Fibroblast of skin of scalp (primary cell): ENCODE results near the gene WDR82. TPM values are rescaled to one million over a fixed set of nuclear protein-coding genes. Genes with fewer than 3 reads are reported as not detected.
A peak's percentile ranks its signal among the peaks of the same experiment; 100 is the strongest.

Experiments
- DNase-seq: peaks from one replicate; pipeline ENCODE4 v3.0.0-alpha.2; 2013
- polyA plus RNA-seq, 2 experiments: library from polyadenylated mRNA; unstranded; fragments of 120-200 nt; gene quantifications; one replicate each; pipeline ENCODE4 v1.2.1, GENCODE V29; 2013; ENCODE audit not compliant: insufficient read length in 2 of 2

Gene WDR82, protein sequence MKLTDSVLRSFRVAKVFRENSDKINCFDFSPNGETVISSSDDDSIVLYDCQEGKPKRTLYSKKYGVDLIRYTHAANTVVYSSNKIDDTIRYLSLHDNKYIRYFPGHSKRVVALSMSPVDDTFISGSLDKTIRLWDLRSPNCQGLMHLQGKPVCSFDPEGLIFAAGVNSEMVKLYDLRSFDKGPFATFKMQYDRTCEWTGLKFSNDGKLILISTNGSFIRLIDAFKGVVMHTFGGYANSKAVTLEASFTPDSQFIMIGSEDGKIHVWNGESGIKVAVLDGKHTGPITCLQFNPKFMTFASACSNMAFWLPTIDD
- 66.9 TPM for polyA plus RNA-seq (2013, experiment 1 of 2; ENCODE audit: insufficient read length)
- 66.8 TPM for polyA plus RNA-seq (2013, experiment 2 of 2; ENCODE audit: insufficient read length)

DNA sequence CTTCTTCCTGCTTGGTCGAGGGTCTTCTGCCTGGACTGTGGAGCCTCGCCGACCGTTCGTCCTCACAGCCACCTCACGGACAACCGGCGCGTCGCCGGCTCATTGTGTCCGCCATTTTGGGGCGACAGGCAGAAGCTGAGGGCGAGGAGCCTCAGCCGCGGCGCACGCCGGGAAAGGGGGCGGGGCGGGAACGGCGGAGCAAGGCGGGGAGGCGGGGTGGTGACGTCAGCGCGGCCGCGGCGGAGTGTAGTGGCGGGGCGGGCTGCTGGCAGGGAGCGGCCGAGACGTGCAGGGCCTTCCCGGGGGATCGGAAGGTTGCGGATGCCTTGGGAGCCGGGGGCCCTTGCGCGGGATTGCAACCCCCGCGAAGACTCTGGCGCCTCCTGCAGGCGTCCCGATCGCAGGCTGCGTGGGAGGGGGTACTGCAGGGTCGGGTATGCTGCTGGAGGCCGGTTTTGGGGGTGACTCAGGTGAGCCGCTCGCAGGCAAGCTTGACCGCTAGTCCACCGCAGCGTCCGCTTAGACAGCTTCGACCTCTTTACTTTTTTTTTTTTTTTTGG is at the start of gene WDR82:
Gene WDR82, minus strand, starts transcription at position 140 of the 560 bp plus-strand sequence. CDS start 288 bp downstream, outside the sequence.
- peak; percentile 95 for DNase-seq

DNA sequence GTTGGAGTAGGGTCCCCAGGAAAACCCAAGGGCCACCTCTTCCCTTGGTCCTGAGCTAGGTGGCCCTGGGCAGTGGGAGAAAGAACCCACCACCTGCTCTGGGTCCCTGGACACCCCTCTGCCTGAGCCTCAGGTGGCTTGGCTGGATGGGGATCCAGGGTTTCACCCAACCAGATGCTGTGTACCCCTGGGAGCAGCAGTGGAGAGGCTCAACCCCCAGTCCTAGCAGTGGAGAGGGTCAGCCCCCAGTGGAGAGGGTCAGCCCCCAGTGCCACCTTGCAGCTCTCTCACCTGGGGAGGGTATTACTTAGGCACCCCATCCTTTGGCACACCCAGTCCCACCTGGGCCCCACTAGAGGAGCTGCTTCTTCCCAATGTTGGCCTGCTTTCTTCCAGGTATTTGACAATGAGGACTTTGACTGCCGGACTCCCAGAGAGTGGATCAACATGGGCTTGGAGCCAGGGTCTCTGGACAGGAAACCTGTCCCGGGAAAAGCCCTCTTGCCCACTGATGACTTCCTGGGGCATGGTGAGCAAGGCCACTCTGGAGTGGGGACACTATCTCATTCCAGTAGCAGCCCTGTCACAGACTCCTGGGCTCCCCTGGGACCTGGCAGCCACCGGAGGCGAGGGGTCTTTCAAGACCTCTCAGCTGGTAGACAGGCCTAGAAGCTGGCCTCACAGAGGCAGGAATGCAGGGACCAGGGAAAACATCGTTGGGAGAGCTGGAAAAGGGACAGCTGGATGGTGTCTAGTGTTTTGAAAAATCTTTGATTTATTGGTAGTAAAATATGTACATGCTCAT is 49.2 kb upstream of the WDR82 start:
- no peak for DNase-seq

DNA sequence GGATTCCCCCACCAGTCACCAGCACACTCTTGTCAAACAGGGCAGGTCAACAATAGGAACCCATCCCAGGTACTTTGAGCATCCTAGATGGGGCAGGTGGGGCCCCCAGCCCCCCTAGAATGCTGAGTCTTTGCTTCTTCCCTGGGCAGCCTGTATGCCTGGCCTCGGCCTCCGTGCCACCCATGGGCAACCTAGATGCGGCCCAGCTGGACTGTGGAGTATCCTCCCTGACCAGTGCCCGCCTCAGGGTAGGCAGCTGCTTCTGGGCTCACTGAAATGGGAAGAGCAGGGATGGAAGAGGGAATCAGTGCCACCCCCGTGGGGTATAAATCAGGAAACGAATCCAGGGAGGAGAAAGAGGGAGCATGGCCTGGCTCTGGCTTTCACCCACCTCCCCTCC is 48.5 kb upstream of the WDR82 start:
- no peak for DNase-seq

DNA sequence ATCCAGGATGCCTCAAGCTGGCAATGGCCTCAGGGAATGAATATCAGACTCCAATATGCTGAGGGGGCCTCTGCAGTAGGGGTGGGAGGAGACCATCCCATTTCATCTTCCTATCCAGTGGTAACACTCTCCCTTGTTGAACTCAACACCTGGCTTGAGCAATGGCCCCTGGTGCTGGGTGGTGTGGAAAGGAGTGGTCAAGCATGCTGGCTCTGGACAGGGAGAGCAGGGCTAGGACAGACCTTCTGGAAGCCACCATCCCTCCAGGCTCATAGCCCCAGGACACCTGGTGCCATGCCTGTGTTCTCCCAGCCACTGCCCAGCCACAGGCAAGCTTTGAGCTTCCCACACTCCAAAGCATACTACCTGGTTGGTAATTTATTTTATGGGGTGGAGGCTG is 47.2 kb upstream of the WDR82 start:
- DNase-seq, result no peak

DNA sequence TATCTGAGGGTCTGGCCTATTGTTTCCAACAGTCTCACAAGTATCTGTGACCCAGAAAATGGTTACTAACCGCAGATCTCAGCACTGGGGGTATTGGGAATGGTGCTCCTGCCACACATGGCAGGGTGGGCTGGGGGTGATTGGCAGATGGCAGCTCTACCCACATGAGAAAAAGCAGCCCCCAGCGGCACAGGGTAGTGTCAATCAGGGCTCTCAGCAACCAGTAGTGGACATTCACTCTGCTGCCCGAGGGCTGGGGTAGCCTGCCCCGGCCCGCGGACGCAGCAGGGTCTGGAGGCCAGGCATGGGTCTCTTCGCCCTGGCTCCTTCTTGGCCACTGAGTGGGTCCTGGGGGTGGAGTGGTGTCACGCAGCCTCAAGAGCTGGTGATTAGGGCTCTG is 46.2 kb upstream of the WDR82 start:
- no peak for DNase-seq

DNA sequence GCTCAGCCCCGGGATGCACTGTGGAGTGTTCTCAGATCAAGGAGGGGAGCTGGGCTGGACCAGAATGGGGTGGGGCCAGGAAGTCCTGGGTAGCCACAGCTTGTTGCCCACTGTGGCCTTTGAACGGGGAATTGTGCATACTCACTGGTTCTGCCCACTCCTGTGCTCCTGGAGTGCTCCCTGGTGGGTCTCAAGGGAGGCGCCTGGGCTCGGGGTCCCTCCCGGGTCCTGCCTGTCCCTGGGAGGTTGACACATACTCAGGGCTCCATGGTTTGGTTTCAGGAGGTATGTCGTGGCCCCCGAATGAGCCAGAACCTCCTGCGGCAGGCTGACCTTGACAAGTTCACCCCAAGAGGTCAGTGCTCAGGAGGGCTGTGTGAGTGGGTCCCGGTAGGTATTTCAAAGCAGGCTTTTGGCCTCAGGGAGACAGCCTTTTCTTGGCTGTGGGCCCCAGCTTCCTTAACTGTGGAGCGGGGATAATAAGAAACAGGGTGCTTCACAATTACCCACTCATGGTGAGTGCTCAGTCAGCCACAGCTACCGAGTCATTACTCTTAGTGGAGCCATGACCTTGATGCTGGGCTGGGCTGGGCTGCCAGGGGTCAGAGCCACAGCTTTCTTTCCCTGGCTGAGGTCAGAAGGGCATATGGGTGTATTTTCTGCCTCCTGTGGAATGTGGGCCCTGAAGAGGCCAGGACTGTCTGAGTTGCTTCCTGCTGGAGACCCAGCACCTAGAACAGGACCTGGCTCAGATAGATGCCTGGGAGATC is 45.3 kb upstream of the WDR82 start:
- no peak for DNase-seq

DNA sequence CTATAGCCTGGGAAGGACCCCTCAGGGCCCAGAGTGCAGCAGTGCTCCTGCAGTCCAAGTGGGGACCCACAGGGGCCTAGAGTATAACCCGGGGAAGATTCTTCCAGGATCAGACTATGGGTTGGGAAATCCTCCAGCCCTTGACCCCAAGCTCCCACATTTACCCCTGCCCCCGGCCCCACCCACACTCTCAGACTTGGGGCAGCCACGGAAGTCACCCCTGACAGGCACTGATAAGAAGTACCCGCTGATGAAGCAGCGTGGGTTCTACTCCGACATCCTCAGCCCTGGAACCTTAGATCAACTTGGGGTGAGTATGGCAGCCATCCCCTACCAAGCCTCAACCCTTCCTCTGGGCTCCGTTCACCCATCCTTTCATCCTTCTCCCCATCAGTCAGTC is 44.0 kb upstream of the WDR82 start:
- no peak for DNase-seq

DNA sequence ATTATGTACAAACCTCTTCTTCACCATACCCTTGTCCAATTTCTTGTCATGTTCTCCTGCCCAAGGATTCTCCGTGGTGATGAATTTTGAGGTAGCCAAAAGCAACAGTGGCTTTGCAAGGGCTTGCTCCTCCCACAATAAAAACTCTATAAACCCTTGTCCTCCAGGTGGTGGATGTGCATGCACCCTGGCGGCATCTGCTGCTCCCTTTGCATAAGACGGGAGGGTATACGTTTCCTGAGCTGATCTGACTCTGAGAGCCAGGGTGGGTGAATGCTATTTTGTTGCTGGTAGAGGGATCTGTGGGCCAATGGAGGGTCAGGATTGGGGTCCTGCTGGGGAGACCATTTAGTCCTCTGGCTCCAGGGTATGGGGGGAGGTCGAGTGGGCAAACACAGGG is 43.0 kb upstream of the WDR82 start:
- DNase-seq, result no peak

DNA sequence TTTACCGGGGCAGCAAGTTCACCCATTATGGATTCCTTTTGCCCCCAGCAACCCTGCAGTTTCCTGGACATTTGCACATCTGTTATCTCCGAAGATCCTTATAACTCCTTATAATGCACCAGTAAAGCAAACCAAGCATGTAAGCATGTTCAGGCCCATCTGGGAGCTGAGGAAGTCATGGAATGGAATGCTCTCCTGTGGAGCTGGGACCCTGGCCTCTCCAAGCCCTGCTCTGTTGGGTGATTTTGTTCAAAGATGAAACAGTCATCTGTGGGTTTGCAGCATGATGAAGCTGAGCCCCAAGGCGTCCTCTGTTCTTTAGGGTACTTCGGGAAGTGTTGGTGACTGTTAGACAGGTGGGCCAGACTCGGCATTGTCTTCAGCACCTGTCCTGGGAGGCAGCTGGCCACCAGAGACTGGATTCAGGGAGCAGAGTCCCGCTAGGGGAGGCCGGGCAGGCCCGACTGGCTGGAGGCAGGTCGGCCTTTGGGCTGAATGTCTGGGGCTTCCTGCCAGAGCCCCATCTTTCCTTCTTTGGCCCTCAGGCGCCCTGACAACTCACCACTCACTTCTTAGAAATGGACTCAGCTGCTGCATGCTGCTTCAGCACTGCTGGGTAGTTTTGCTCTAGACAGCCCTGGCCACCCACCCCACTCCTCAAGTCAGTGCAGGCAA is 41.6 kb upstream of the WDR82 start:
- no peak for DNase-seq

DNA sequence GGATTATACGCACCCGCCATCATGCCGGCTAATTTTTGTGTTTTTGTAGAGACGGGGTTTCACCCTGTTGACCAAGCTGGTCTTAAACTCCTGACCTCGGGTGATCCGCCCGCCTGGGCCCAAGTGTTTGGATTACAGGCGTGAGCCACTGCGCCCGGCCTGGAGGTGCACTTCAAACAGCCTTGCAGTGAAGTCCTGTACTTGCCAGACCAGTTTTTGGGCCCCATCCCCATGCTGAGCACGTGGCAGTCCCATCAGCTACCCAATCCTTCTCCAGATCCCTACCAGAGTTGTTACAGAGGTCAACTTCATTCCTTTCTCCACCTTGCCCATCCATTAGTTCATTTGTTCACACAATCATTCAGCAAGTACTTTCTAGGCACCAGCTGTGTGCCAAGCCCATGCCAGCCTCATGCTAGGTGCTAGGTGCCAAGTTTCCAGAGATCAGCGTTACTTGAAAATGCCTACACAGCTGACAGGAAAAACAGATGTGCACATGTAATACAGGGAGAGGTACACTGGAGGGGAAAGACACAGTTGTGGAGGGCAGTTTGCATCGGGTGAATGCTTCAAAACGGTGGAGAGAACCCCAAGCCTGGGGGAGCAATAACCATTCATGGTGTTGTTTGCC is 39.9 kb upstream of the WDR82 start:
- no peak for DNase-seq

DNA sequence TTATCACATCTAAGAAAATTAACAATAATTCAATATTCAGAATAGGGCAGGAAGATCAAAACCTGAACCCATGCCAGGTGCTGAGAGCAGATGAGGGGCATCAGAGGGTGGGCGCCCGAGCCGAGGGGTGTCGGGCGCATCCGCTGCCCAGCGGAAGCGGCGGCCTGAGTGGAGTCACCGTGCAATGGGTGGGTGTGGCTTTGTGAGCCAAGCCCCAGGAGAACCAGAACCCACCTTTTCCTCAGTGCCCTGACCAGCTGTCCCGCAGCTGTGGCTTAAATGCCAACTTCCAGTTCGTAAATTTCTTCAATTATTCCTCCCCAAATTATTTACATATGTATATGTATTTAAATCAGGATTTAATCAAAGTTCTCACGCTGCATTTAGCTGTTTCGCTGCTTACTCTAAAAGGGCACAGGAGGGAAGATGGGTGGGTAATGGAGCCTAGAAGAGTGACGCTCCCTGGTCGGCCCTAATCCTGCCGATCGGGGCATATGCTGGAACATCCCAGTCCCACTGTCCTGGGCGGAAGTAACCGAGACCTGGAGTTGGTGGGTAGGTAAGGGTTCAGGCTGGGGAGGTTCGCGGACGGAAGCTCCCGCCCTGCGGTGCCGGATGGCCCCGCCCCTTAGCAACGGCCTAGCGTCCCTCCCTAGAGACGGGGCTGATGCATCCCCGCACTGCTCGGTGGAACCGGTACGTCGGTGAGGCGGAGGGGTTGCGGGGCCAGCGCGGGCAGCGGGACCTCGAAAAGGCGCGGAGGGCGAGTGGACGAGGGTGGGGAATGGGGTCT is 39.0 kb upstream of the WDR82 start:
- peak; percentile 34 for DNase-seq

DNA sequence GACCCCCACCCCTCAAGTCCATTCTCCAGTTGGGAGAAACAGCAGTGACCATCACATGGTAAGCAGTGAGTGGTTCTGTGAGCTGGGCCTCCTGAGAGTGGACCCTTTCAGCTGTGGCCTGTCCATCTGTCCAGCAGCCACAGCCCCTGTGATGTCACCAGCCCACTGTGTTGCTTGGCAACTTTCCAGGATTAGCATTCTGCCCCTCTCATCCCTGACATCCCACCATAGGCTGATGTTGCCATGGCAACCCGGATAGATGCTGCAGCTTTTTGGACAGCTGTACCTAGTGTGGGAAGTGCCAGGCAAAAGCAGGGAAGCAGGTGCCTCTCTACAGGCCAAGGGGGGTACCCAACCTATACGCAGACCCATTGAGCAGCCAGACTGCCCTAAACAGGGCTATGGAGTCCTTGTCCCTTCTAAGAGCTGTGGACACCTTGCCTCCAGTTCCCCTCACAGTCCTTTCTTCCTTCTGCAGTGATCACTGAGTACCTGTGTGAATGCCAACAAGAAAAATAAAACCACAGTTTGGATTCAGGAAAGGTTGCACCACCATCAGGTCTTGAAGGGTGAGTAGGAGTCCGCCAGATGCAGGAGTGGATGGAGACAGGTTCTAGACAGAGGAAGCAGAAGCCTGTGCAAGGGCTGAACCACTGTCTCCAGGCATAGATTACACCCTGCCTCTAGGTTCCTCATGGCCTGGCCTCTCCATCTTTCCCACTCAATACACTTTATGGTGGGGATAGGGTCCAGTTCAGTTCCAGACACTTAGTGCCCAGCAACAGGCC is 37.7 kb upstream of the WDR82 start, which contains the start of gene DNAH1:
Gene DNAH1, plus strand, starts transcription at position 343 of the 788 bp plus-strand sequence. CDS start 6,124 bp downstream, outside the sequence.
- no peak for DNase-seq

DNA sequence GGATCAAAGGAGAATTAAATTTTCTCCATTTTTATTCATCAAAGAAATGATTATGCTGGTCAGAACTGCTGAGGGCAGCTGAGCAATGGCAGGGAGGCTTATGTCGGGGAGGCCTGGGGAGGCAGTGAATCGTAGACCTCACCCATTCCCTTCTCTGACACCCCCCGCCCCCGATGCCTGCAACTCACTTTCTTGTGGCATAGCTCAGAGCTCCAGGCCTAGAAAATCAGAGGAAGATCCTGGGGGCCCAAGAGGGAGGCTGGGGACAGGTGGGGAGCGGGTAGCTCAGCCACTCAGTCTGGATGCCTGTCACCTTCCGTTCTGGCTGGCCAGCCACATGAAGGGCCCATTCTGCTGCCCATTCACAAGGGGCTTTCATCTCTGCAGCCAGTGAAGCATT is 36.6 kb upstream of the WDR82 start:
- DNase-seq, result no peak

DNA sequence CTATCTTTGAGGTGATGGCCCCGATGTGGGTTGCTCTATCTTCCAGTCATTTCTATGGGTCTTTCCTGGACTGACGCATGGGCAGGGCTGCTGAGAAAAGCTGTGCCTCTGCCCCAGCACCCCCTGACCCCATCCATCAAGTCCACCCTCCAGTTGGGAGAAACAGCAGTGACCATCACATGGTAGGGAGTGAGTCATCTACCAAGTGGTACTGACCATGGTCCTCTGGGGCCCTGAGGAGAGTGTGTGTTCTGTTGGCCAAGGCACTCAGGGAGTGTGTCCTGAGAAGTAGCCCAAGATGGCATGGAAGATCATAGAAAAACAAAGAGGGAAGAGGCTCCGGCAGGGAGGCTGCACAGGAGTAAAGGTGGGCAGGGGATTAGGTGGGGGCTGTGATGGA is 36.0 kb upstream of the WDR82 start:
- DNase-seq, result no peak

DNA sequence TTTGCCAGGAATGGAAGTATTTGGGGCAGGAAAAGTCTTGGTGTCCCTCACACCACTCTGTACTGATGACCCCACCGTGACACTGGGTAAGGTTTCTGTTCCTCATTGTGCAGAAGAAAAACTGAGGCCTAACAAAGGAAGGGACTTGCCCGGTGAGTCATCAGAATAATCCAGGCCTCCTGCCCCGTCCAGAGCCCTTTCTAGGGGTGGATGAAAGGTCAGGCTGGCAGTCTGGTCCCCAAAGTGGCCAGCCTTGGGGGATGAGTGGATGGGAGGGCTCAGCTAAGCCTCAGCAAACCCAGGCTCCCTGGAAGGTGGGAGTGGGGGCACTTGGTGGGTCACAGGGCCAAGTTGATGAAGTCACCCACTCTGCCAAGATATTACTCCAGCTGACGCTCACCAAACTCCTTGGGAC is 35.3 kb upstream of the WDR82 start:
- DNase-seq, result no peak

DNA sequence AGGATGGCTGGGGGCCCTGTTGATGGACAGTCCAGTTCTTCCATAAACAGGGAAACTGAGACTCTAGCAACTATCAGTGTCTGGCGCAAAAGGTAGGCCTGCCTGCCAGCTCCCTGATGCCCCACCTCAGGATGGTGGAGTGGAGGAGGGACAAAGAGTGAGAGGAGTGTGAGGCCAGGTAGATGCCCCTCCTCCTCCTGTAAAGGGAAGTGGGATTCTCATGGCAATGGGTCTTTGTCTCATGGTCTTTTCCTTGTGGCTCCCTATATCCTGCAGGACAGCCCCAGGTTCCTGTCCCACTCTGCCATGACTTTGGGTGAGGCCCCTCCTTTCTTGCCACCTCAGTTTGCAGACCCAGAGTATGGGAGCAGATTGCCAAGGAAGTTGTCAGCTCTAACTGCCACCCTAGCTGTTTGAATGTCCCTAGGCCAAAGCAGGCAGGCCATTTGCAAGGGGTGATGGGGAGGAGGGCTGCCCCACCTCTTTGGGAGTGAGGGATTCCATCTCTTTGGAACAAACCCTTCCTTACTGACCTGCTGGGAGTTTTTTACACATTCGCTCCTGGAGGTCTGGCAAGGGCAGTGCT is 34.8 kb upstream of the WDR82 start:
- DNase-seq, result no peak

DNA sequence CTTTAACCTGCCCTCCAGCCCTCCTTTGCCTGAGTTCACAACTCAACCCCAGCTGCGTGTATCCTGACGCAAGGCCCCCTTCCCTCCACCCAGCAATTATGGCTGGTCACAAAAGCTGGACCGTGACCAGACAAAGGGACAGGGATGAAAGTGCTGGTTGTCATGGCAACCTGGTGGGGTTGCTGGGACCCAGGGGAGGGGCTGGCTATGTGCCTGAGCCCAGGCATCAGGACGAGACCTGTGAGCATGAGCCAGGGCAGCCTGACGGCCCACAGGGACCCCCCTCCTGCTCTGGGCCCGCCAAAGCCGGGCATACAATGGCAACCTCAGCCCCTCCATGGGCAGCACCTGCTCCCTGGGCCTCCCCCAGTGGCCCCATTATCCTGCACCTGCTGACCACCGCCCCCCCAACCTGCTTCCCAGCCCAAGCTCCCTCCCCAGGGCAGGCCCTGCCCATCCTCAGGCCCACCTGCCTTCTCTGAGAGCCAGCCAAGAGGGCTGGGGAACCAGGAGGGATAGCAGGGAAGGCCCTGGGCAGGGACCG is 33.2 kb upstream of the WDR82 start:
- no peak for DNase-seq

DNA sequence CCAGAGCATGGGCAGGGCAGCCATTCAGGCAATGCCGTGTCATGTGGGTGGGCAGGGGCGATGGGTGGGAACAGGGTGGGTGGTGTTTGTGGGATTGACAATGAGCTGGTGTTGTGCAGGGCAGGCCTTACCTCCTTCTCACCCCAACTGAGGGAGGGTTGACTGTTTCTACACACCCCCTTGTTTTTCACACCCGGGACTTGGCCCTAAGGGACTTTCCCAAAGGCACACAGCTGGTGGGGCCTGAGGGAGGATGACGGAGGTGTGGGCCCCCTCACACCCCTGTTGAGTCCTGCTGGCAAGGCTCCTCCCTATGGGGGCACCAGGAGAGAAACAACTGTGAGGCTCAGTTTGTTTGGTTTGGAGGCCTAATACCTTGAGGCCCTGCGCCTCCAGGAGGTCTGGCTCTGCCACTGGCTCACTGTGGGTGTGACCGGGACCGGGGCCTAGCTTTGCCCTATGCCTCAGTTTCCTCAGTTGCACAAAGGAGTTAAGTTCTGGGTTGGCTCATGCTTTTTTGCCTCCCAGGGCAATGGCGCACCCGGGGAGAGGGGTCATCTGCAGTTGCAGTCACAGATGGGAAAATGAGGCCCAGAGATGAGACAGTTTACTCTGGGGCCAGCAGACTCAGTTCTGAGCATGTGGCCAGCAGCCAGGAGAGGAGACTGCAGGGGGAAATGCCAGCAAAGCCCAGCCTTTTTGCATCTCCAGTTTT is 32.6 kb upstream of the WDR82 start:
- DNase-seq, result no peak
